Measurements from ENCODE around the gene RLBP1.
A peak's percentile ranks its signal among the peaks of the same experiment; 100 is the strongest.

RLBP1 gene

GRCh38 chr15:89206908-89207331, 14.5 kb downstream of the RLBP1 start:
- peak; percentile 61 to 62 for DNase-seq (ENCODE audit: low read depth in 2 of 2)

- no peak for DNase-seq (ENCODE audit: low read depth in 2 of 2)
Observed at GRCh38 chr15:89205991-89206585, 15.3 kb downstream of the RLBP1 start.

GRCh38 chr15:89203705-89204273, 17.6 kb downstream of the RLBP1 start:
- peak in 1 of 2 donors; percentile 14 for DNase-seq (ENCODE audit: low read depth in 2 of 2)

- no peak for DNase-seq (ENCODE audit: low read depth in 2 of 2)
Observed at GRCh38 chr15:89201465-89202005, 19.8 kb downstream of the RLBP1 start.

DNA sequence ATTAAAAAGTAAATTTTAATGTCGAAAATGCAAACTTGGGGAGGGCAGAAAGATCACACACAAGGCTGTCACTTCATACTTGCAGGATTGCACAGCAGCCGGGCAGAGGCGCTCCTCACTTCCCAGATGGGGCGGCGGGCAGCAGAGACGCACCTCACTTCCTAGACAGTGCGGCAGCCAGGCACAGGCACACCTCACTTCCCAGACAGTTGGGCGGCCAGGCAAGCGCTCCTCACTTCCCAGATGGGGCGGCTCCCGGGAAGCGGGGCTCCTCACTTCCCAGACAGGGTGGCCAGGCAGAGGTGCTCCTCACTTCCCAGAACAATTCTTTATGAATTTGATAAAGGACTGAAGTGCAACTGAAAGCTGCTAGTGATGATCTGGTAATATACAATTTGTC, 21.2 kb downstream of the RLBP1 start:
- no peak for DNase-seq (ENCODE audit: low read depth in 2 of 2)

DNA sequence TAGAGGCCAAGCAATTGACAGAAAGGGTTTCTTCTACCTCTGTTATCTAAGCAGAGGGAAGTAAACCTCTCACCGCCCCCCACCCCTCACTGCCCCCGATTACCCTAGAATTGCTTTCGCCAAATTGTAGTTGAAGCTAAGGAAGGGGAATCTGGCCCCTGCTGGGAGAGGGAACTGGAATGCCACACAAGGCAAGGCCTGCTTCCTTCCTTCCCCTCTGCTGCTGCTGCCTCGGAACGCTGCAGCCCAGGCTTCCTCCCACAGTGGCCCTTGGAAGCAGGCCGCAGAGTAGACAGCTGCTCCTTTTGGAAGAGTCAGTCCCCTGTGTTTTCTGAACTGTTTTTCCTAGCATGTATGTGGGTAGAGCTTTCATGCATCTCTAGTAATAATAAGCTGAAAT, 21.6 kb downstream of the RLBP1 start:
- no peak for DNase-seq (ENCODE audit: low read depth in 2 of 2)

DNA sequence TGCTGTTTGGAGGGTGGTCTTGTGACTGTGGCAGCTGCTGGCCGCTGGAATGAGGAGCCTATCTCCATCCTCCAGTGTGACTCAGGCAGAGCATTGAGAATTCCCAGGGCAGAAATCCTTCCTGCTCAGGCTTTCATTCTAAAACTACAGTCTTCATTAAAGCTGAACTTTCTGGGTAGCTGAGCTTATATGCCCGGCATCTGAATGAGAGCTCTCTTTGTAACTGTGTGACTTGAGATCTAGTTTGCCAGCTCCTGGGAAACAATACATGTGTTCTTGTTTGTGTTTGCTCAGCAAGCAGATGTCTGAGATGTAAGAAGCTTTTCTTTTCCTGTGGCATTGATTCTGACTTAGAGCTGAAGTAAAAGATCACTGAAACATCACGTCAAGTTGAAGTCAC, 22.4 kb downstream of the RLBP1 start:
- no peak for DNase-seq (ENCODE audit: low read depth in 2 of 2)

DNA sequence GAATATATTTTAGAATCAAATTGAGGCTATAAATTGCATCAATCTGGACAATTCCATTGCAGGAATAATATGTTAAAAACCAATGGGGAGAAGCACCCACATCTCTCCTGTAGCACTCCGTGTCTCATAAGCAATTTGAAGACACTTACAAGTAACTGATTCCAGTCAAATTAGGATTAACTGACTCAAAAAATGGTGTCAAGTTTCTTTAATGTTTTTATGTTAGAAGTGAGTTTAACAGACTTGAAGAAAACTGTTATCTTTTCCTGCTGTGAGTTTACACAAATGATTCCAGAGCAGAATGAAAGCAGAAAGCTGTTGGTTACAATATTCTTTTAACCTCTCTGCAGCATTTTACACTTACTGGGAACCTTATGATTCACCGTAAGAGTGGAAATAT, 23.2 kb downstream of the RLBP1 start:
- DNase-seq (ENCODE audit: low read depth in 2 of 2), result no peak

DNA sequence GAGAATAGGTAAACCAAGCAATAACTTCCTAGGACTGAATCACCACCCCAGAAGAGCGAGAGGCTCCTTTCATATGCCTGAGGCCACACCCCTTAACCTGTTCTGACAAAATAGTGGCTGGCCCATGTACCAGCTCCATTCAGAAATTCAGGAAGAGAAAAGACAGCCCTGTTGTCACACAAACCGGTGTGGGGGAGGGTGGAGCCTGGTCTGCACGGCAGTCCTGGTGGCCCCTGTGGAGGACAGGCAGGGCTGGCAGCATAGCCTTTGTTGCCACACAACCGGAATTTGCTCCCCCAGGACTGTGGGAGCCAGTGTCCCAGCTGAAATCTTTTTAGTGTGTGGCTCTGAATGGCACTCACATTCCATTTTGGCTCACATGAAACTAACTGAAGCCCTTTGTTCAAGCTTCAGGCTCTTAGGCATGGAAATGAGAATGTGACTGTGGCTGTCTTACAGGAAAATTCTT, 23.8 kb downstream of the RLBP1 start:
- DNase-seq (ENCODE audit: low read depth in 2 of 2), result peak in 1 of 2 donors; percentile 15

- peak in 1 of 2 donors; percentile 44 for DNase-seq (ENCODE audit: low read depth in 2 of 2)
Observed at GRCh38 chr15:89196994-89197393, 24.4 kb downstream of the RLBP1 start.

GRCh38 chr15:89196241-89196640, 25.1 kb downstream of the RLBP1 start:
- no peak for DNase-seq (ENCODE audit: low read depth in 2 of 2)

DNA sequence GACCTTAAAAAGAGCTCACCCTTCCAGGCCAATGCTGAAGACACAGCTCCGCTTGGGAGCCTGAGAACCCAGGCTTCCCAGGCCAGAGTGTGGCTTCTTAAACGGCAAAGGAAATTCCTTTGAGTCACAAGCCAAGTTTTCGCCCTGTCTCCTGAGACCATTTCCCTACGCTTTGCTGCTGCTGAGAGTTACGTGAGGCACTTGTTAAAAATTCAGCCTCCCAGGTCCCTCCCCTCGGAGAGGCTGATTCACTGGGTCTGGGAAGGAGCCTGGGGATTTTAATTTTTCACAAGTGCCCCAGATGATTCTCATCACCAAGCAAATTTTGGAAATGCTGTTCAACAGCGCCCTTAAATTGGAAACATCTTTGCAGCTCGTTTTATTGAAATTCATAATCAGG, 25.5 kb downstream of the RLBP1 start:
- no peak for DNase-seq (ENCODE audit: low read depth in 2 of 2)

DNA sequence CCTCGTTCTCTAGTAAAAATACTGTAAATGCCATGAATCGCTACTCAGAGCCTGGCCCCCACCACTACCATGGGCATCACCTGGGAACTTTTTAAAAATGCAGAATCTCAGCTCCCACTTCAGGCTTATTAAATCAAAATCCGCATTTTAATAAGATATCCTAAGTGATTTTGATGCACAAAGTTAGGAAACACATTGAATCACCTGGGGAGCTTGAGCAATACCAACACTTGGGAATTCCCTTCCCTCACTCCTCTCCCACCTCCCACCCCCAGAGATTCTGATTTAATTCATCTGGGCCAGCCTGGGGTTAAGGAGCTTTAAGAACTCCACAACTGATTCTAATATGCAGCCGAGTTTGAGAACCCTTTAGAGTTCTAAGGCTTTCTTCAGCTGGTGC, 26.8 kb downstream of the RLBP1 start:
- DNase-seq (ENCODE audit: low read depth in 2 of 2), result no peak

GRCh38 chr15:89192766-89193165, 28.6 kb downstream of the RLBP1 start:
- DNase-seq (ENCODE audit: low read depth in 2 of 2), result no peak

GRCh38 chr15:89192136-89192535, 29.2 kb downstream of the RLBP1 start:
- DNase-seq (ENCODE audit: low read depth in 2 of 2), result no peak

DNA sequence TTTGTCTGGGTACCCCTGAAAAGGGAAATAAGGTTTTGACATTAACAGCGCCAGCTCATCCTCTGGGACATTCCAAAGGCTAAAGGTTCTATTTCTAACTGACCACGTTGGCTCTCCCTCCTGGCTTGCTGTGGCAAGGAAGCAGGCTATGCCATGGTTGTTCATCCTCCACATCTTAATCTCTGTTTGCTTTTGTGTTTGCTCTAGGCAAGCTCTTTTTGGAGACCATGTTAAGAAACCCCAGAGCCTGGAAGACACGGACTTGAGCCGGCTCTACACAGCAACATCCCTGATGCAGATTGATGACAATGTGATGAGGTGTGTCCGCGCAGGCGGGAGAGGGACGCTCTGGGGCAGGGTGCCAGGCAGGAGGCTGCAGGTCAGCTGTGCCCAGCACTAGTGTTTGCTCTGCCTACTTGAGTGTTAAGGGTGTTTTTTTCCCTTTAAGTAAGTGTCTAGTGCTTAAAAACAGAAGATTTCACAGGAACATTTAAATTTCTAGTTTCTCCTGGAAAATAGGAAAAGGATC, 33.3 kb downstream of the RLBP1 start:
- no peak for DNase-seq (ENCODE audit: low read depth in 2 of 2)

DNA sequence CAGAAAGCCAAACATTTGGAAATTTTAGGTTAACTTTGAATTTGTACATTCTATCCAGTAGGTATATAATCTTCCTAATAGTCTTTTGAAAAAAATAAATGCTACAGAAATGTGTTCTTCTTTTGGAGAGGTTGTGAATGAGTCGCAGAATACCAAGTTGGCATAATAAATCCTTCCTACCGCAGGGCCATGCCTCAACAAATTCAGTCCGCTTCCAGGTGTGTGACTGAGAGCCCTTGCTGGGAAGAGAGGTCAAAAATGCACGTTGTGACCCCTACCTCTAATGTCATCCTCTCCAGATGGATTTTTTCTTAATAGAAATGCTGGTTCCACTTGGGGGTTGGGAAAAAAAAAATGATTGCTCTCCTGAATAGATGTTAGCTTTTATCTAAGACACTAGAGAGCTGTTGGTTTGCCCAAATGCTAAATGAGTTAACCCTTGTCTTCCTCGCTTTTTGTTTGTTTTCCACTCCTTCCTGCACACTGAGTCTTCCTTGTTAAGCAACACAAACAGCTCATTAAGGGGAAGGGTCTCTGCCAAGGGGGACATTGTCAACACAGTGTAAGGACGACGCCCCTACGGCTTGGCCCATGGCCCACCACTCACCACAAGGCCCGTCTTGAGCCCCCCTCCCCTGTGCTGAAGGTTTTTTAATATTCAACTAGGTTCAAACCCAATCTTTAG, 33.9 kb downstream of the RLBP1 start:
- DNase-seq (ENCODE audit: low read depth in 2 of 2), result no peak

DNA sequence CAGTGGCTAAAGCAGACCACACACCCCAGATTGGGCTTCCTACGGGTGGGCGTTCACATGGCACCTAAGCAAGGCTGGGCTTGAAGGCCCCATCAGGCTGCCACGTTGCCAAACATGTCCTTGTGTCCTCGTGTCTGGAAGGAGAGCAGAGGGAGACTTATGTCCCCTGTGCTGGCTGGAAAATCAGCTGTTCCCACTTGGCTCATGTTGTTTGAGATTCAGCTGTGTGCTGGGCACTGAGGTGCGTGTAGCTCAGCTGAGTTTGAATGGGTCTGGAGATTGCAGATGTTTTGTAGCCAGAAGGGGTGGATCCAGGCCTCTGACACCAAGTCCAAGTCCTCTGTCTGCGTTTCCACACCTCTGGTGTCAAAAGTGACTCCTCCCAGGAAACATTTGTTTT, 34.6 kb downstream of the RLBP1 start:
- no peak for DNase-seq (ENCODE audit: low read depth in 2 of 2)

- DNase-seq (ENCODE audit: low read depth in 2 of 2), result no peak
Observed at GRCh38 chr15:89184886-89185526, 36.4 kb downstream of the RLBP1 start.

DNA sequence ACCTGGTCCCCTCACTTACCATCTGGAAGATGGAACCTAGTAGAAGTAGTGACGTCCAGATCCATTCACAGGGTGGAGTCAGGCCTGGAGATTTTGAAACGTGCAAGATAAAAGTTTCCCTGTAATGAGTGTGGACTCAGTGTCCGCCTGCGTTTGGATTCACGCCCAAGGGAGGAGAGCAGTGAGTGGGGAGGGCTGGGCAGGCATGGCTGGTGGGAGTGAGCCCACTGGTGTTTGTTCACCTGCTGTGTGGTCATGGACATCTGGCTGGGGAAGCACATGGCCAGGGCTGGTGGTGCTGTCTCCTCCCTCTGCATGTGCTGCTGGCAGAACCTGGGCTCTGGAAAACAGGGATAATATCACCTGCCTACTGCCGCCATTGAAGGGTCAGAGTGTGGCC, 37.0 kb downstream of the RLBP1 start:
- no peak for DNase-seq (ENCODE audit: low read depth in 2 of 2)

- peak; percentile 36 to 50 for DNase-seq (ENCODE audit: low read depth in 2 of 2)
Observed at GRCh38 chr15:89179966-89180875, 41.2 kb downstream of the RLBP1 start.

Data from stimulated activated CD4-positive, alpha-beta T cell treated with anti-CD3 and anti-CD28 coated beads, Interleukin-15, amount 100 ng/mL, for 48 hours (primary cell).